Right lobe of liver (tissue), 6 donors: ENCODE measurements around the gene CDK11B. TPM values are rescaled to one million over a fixed set of nuclear protein-coding genes. Genes with fewer than 3 reads are reported as not detected.
A peak's percentile ranks its signal among the peaks of the same experiment; 100 is the strongest.

Experiments used
- ATAC-seq, 4 donors: fragments of 200-7000 bp; cut with Tn5 transposase; one replicate each; pipeline ENCODE4 v1.9.1; 2020; ENCODE audit warnings: mild to moderate bottlenecking in 4 of 4, moderate library complexity in 4 of 4
- DNase-seq, 3 donors: peaks; one replicate each; pipeline ENCODE4 v3.0.0-alpha.2; 2020
- H3K27ac ChIP-seq, 3 donors: fragments of 200-600 bp; one replicate each; pipeline ENCODE4 v1.8.0; 2022
- H3K27me3 ChIP-seq, 2 donors: fragments of 200-600 bp; one replicate each; pipeline ENCODE4 v1.8.0; 2022
- H3K36me3 ChIP-seq, 4 donors: fragments of 200-600 bp; sonication (generic) in 1 of 4; one replicate each; pipeline versions ENCODE4 v1.5.1 to v1.8.0; 2017 to 2022; ENCODE audit warnings: control low read depth in 1 of 4
- H3K4me1 ChIP-seq, 4 donors: fragments of 200-600 bp; sonication (generic) in 1 of 4; one replicate each; pipeline versions ENCODE4 v1.5.1 to v1.8.0; 2017 to 2022; ENCODE audit warnings: control low read depth in 1 of 4
- H3K4me3 ChIP-seq, 3 donors: fragments of 200-600 bp; one replicate each; pipeline ENCODE4 v1.8.0; 2022
- H3K9me3 ChIP-seq, 4 donors: fragments of 200-600 bp; sonication (generic) in 1 of 4; one replicate each; pipeline versions ENCODE4 v1.5.1 to v1.8.0; 2017 to 2022; ENCODE audit warnings: control low read depth in 1 of 4
- POLR2A ChIP-seq: fragments of 450-650 bp; IDR thresholded peaks from one replicate; pipeline ENCODE4 v1.6.1; 2017; ENCODE audit warnings: antibody characterized with exemption, mild to moderate bottlenecking
- WGBS: methylation state at CpG from one replicate; pipeline ENCODE4 v1.1.6; 2018; ENCODE audit warnings: low coverage, low lambda C conversion rate; ENCODE audit not compliant: insufficient coverage; ENCODE audit errors: missing lambda C conversion rate; 5-methylcytosine and 5-hydroxymethylcytosine counted together
- intact Hi-C, 2 donors: fragments of 100-400 bp; cut with DNase I; formaldehyde crosslinking; loops; one replicate each; pipeline versions ENCODE4 v1.11.2 to v1.14.1; 2022
- total RNA-seq, 6 experiments: library from RNA; depleted of rRNA in 2 of 6; stranded (reverse); fragments of >200 nt in 2 of 6; fragmentation: NEBNext Ultra II Directional in 3 of 6; extraction: Animal tissue kit (Norgen Biotek cat#: 25700) in 3 of 6; gene quantifications; one replicate each; pipeline versions ENCODE4 v1.1.0 to v1.2.4, GENCODE V29; 2016 to 2023
- TF ChIP-seq, protein P1 (sequence below), 4 donors: fragments of 200-600 bp in 3 of 4; fragments of 450-650 bp in 1 of 4; IDR thresholded peaks; one replicate each; pipeline versions ENCODE4 v1.5.1 to v1.8.0; 2016 to 2022; ENCODE audit warnings: antibody characterized with exemption in 4 of 4, mild to moderate bottlenecking in 2 of 4
- donor health status: DM: no; HTN: yes; CAD: no.
- donor health status: DM: no; HTN: no; CAD: no.
- donor health status: DM: no; HTN: no; CAD: no.
- donor health status: DM: no; HTN: yes; CAD: no.
- donor health status: DM: no; HTN: yes; CAD: no.

Gene CDK11B
- total RNA-seq, 6 experiments from 2014 or later: 8.0 to 11.8 (median 9.5) TPM

DNA sequence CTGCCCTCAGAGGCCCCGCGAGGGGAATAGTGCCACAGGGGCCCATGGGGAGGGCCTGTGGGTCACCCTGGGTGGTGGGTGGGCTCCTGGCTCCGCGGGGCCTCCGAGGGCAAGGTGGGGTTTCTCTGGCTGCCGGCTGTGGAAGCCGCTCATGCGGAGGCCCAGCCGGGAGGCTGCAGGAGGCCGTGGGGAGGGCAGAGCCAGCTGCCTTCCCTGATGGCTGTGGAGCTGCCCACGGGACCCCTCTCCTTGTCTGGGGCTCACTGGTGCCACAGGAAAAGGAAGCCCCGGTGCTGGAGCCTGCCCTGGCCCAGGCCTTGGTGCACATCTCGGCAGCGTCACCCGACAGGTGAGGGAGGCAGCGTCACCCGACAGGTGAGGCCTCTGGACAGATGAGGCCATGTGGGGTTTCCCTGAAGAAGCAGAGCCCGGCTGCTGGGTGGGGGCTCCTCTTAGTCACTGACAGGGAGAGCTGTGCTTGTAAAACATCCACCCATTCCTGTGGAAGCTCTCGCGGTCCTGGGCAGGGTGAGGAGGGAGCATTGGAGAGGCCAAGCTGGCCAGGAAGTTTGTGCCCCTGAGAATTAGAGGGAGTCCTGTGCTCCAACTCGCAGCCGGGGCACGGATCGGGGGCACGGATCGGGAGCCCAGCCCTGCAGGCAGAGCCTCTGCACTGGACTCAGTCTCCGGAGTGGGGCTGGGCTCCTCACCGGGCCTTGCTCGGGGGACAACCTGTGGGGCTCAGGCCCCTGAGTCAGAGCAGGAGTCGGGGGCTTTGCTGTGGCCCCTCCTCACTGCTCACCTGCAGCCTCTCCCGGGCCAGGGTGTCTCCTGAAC lies 37.4 kb downstream of the CDK11B start:
- Histone ChIP-seq H3K4me1 (peaks cover 0 to 12% (median 5%) of the 10 kb centered on the region in 4 donors), H3K4me3 (no peak overlapping the region), H3K9me3 (no peaks in the 10 kb centered on the region), H3K27me3 (no peaks in the 10 kb centered on the region), H3K27ac (no peak overlapping the region), H3K36me3 (peaks cover 0 to 4% (median 0%) of the 10 kb centered on the region in 4 donors)
- TF ChIP-seq, protein P1, sequence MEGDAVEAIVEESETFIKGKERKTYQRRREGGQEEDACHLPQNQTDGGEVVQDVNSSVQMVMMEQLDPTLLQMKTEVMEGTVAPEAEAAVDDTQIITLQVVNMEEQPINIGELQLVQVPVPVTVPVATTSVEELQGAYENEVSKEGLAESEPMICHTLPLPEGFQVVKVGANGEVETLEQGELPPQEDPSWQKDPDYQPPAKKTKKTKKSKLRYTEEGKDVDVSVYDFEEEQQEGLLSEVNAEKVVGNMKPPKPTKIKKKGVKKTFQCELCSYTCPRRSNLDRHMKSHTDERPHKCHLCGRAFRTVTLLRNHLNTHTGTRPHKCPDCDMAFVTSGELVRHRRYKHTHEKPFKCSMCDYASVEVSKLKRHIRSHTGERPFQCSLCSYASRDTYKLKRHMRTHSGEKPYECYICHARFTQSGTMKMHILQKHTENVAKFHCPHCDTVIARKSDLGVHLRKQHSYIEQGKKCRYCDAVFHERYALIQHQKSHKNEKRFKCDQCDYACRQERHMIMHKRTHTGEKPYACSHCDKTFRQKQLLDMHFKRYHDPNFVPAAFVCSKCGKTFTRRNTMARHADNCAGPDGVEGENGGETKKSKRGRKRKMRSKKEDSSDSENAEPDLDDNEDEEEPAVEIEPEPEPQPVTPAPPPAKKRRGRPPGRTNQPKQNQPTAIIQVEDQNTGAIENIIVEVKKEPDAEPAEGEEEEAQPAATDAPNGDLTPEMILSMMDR (IDR thresholded peaks at IDR 0.05): no peak
- TF ChIP-seq POLR2A: no peak
- ATAC-seq: no peak
- no CpG with 5 or more reads among the region's 31 CpGs for WGBS
- DNase-seq: peak in 1 of 3 donors; percentile 47
- intact Hi-C loops: loop anchor here in 1 of 2 donors (10.0 kb wide), 1 partner anchor 53 kb away; no protein-coding TSS in a partner anchor

DNA sequence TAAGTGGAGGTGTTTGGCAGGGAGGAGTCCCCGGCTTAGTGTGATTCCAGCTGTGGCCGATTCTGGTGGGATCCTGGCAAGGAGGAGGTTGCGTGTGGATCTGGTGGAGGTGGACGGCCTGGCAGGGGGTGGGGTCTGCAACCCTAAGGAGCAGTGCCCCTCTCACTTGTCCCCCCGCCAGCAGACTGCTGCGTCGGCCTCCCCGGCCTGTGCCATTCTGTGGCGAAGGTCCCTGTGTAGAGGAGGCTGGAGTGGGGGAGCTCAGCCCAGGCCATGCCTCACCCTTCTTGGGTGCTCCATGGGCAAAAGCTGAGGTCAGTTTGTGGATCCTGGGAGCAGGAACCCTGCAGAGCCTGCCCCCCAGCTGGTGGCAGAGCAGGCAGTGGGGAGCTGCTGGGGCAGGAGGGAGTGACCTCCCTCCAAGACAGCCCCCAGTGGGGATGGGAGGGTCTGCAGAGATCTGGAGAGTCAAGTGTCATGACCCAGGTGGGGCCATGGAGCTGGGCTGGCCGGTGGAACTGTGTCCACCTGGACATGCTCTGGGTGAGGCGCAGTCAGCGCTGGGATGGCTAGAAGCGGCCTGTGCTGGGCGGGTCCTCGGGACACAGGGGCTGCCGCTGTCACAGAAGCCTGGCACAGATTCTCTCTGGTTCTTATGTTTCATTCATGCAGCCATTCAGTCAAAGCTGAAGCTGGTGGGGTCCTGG lies 38.2 kb downstream of the CDK11B start:
- Histone ChIP-seq H3K4me1 (peaks cover 0 to 13% (median 5%) of the 10 kb centered on the region in 4 donors), H3K27ac (no peak overlapping the region), H3K27me3 (no peaks in the 10 kb centered on the region), H3K36me3 (peaks cover 0 to 4% (median 0%) of the 10 kb centered on the region in 4 donors), H3K9me3 (no peaks in the 10 kb centered on the region), H3K4me3 (no peak overlapping the region)
- ATAC-seq (no peak), DNase-seq (peak in 1 of 3 donors; percentile 46)
- intact Hi-C loops: loop anchor here in 1 of 2 donors (10.0 kb wide), 1 partner anchor 54 kb away; no protein-coding TSS in a partner anchor
- TF ChIP-seq, protein P1 (IDR thresholded peaks at IDR 0.05): peak in 1 of 4 donors; percentile 1
- TF ChIP-seq POLR2A: no peak
- WGBS: 56% methylated on average over 3 of the region's 16 CpGs

DNA sequence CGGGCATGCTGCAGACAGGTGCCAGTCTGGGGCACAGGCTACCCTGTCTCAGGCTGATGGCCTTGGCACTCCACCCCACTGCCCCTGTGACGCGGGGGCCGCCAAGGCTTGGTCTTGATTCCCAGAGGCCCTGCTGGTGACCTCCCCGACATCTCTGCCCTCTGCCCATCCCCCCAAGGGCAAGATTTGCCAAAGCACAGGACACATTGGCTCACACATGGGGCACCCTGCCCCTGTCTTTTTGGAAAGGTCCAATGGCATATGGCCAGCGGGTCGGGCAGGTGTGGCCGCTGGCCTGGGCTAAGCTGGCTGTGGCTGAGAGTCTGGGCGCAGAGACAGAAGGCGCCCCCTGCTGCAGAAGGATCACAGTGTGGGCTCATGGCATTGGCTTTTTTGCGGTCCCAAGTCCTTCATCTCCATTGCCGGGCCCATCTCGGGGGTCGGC lies 38.9 kb downstream of the CDK11B start:
- peaks cover 0 to 4% (median 0%) of the 10 kb centered on the region in 4 donors for H3K36me3 ChIP-seq
- intact Hi-C loops: loop anchor here in 1 of 2 donors (10.0 kb wide), 1 partner anchor 55 kb away; no protein-coding TSS in a partner anchor
- H3K27me3 ChIP-seq: no peaks in the 10 kb centered on the region
- ATAC-seq (peak in 1 of 4 donors; percentile 6), DNase-seq (peak in 2 of 3 donors; percentile 61 to 91)
- no peaks in the 10 kb centered on the region for H3K9me3 ChIP-seq
- H3K4me3 ChIP-seq: no peak overlapping the region
- H3K4me1 ChIP-seq: peaks cover 0 to 13% (median 5%) of the 10 kb centered on the region in 4 donors
- WGBS: no CpG with 5 or more reads among the region's 14 CpGs
- TF ChIP-seq, protein P1 (IDR thresholded peaks at IDR 0.05): peak in 3 of 4 donors; percentile 8 to 23 (median 12)
- no peak for TF ChIP-seq POLR2A
- H3K27ac ChIP-seq: no peak overlapping the region

DNA sequence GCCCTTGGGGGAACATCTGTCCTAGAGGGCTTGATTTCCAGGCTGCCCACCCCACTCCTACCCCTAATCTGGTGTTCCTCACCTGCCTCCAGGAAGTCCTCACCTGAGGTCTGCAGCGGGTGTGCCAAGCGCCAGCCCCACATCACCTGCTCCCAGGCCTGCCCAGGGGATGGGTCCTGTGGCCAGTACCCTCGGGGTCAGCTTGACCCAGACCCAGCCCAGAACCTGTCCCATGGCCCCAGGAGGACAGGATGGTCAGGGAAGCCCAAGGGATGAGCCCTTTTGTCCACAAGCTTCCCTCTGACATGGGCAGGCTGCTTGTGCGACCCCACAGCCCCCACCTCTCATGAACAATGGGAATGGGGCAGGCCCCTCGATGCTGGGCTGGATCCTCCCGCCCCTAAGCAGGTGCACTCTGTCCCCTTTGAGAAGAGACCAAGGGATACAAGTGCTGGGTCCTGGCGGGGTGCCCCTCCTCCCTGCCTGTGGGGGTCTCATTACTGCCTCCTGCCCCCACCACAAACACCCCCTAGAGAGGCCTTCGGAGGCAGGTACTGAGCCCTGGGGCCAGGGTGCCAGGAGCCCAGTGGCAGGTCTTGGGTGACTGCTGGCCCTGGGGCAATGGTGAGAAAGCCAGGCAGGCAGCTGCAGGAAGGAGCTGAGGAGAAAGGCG lies 40.3 kb downstream of the CDK11B start:
- peaks cover 0 to 26% (median 9%) of the 10 kb centered on the region in 4 donors for H3K4me1 ChIP-seq
- no peaks in the 10 kb centered on the region for H3K27me3 ChIP-seq
- TF ChIP-seq, protein P1 (IDR thresholded peaks at IDR 0.05): no peak
- no peak for TF ChIP-seq POLR2A
- H3K27ac ChIP-seq: no peak overlapping the region
- H3K36me3 ChIP-seq: no peaks in the 10 kb centered on the region
- DNase-seq: peak in 1 of 3 donors; percentile 51
- no peak for ATAC-seq
- intact Hi-C loops: no loop called here
- H3K4me3 ChIP-seq: no peak overlapping the region
- no peaks in the 10 kb centered on the region for H3K9me3 ChIP-seq
- no CpG with 5 or more reads among the region's 9 CpGs for WGBS
